Cardiac fibroblast (primary cell): ENCODE results near the gene GLA.

ENCODE experiments used
- DNase-seq, 2 donors: peaks; one replicate each; pipeline versions ENCODE4 v3.0.0 to v3.0.0-alpha.2; 2010; ENCODE audit warnings: low read depth in 2 of 2
- H3K4me3 ChIP-seq, 2 donors: replicated peaks in 1 of 2; 1 replicate in 1 of 2; 2 replicates in 1 of 2; pipeline ENCODE4 v1.5.1; 2011; ENCODE audit warnings: low read depth in 2 of 2, low read length in 2 of 2, mild to moderate bottlenecking in 2 of 2, moderate library complexity in 1 of 2
- TF ChIP-seq, protein P1 (sequence below): IDR thresholded peaks from one replicate; pipeline ENCODE4 v1.5.1; 2011; ENCODE audit warnings: low read depth, mild to moderate bottlenecking, low read length, inconsistent platforms

Gene GLA

DNA sequence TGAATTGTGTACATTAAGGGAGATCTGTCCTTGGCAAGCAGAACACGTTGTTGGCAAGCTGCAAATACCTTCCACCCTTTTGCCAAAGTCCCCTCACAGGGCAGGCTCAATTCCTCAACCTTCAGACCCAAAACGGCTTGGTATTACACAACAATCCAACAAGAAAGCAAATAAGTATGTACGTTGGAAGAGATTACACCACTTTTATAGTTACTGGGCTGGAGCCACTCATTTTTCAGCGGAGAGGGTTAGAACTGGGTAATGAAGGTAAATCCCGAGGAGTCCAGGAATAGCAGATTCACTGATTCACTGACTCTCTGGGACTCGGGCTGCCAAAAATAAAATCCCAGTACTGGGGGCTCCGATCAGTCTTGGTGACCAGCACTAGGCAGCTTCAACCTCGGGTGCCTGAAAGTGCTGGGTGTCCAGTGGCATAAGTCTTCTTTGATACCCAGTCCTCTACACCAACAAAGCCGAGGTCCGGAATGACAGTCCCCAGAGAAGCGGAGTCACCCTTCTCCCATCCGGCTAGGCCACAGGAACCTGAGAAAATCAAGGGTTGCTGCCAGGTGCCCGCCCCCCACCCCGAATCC is 59.8 kb downstream of the GLA start:
- peak overlapping the region; percentile 67 to 76 for H3K4me3 ChIP-seq
- DNase-seq: peak; percentile 23 to 35
- TF ChIP-seq, protein P1, sequence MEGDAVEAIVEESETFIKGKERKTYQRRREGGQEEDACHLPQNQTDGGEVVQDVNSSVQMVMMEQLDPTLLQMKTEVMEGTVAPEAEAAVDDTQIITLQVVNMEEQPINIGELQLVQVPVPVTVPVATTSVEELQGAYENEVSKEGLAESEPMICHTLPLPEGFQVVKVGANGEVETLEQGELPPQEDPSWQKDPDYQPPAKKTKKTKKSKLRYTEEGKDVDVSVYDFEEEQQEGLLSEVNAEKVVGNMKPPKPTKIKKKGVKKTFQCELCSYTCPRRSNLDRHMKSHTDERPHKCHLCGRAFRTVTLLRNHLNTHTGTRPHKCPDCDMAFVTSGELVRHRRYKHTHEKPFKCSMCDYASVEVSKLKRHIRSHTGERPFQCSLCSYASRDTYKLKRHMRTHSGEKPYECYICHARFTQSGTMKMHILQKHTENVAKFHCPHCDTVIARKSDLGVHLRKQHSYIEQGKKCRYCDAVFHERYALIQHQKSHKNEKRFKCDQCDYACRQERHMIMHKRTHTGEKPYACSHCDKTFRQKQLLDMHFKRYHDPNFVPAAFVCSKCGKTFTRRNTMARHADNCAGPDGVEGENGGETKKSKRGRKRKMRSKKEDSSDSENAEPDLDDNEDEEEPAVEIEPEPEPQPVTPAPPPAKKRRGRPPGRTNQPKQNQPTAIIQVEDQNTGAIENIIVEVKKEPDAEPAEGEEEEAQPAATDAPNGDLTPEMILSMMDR: no peak
